ENCODE data around the gene GET4. TPM values are rescaled to one million over a fixed set of nuclear protein-coding genes. Genes with fewer than 3 reads are reported as not detected.

GET4 gene
- total and polyA plus RNA-seq, 2 donors from 2014 or later, result 44.8 to 80.8 TPM

DNA sequence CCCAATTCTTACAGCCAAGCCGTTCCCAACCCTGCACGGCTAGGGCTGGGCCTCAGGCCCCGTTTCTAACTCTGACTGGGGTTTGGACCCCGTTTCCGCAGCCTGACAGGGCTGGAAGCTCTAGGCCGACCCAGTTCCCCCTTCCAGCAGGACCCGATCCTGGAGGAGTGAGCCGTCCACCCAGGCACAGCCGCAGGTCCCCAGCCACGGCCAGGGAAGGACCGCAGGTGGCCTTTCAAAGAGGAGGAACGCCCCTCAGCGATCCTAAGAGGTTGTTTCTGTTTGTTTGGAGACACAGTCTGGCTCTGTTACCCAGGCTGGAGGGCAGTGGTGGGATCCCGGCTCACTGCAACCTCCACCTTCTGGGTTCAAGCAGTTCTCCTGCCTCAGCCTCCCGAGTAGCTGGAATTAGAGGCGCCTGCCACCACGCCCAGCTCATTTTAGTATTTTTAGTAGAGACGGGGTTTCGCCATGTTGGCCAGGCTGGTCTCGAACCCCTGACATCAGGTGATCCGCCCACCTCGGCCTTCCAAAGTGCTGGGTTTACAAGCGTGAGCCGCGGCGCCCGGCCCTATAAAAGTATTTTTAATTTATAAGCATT lies 778 bp upstream of the GET4 start:
- Histone ChIP-seq H3K9me3 (ENCODE audit: control insufficient read depth in 2 of 3, insufficient read depth in 1 of 3, low read length in 3 of 3) (no peaks in the 10 kb centered on the region), H3K9ac (ENCODE audit: low read length in 3 of 3) (no peak overlapping the region), H3K27ac (ENCODE audit: low read depth in 2 of 2, low read length in 2 of 2) (peak overlapping the region; percentile 11 to 82), H3K4me1 (ENCODE audit: control insufficient read depth in 2 of 3, insufficient read depth in 2 of 3, low read depth in 1 of 3, low read length in 3 of 3) (peaks cover 0 to 24% (median 9%) of the 10 kb centered on the region in 3 donors), H3K4me3 (ENCODE audit: low read length in 3 of 3) (peak overlapping the region in 2 of 3 donors; percentile 16 to 30), H3K27me3 (ENCODE audit: control insufficient read depth, insufficient read depth, low read length) (no peaks in the 10 kb centered on the region), H3K36me3 (ENCODE audit: control insufficient read depth in 2 of 3, insufficient read depth in 3 of 3, low read length in 3 of 3) (peaks cover 3 to 14% (median 6%) of the 10 kb centered on the region in 3 donors)
- TF ChIP-seq, protein P1, sequence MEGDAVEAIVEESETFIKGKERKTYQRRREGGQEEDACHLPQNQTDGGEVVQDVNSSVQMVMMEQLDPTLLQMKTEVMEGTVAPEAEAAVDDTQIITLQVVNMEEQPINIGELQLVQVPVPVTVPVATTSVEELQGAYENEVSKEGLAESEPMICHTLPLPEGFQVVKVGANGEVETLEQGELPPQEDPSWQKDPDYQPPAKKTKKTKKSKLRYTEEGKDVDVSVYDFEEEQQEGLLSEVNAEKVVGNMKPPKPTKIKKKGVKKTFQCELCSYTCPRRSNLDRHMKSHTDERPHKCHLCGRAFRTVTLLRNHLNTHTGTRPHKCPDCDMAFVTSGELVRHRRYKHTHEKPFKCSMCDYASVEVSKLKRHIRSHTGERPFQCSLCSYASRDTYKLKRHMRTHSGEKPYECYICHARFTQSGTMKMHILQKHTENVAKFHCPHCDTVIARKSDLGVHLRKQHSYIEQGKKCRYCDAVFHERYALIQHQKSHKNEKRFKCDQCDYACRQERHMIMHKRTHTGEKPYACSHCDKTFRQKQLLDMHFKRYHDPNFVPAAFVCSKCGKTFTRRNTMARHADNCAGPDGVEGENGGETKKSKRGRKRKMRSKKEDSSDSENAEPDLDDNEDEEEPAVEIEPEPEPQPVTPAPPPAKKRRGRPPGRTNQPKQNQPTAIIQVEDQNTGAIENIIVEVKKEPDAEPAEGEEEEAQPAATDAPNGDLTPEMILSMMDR (IDR thresholded peaks at IDR 0.05; ENCODE audit: borderline replicate concordance, extremely low read depth, insufficient read depth), result no peak
- intact Hi-C loops (cut with DNase I), result loop anchor here (10.0 kb wide), 1 partner anchor 91 kb away; no protein-coding TSS in a partner anchor
- FAIRE-seq (no peak), DNase-seq (peak in 2 of 5 donors; percentile 84 to 88)

DNA sequence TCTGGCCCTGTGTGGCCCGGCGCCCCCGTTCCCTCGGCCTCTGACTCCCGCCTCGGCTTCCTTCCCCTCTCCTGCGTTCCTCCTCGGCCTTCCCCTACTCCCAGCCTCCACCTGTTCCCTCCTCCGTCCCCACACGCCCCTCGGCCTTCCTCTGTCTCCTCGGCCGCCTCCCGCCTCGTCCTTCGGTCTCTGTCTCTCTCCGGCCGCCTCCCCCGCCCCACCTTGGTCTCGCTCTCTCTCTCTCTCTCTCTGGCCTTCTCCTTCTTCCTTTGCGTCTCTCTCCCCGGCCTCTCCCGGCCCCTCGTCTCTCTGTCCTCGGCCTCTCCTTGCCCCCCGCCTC lies 588 bp downstream of the GET4 start:
- peaks cover 3 to 11% (median 6%) of the 10 kb centered on the region in 3 donors for H3K36me3 ChIP-seq (ENCODE audit: control insufficient read depth in 2 of 3, insufficient read depth in 3 of 3, low read length in 3 of 3)
- TF ChIP-seq, protein P1 (IDR thresholded peaks at IDR 0.05; ENCODE audit: borderline replicate concordance, extremely low read depth, insufficient read depth), result no peak
- H3K4me3 ChIP-seq (ENCODE audit: low read length in 3 of 3), result peak overlapping the region; percentile 60 to 74 (median 73)
- intact Hi-C loops (cut with DNase I), result loop anchor here (10.0 kb wide), 1 partner anchor 92 kb away; no protein-coding TSS in a partner anchor
- H3K27me3 ChIP-seq (ENCODE audit: control insufficient read depth, insufficient read depth, low read length), result no peaks in the 10 kb centered on the region
- H3K9ac ChIP-seq (ENCODE audit: low read length in 3 of 3), result peak overlapping the region in 2 of 3 donors; percentile 62 to 87
- peaks cover 0 to 28% (median 11%) of the 10 kb centered on the region in 3 donors for H3K4me1 ChIP-seq (ENCODE audit: control insufficient read depth in 2 of 3, insufficient read depth in 2 of 3, low read depth in 1 of 3, low read length in 3 of 3)
- H3K9me3 ChIP-seq (ENCODE audit: control insufficient read depth in 2 of 3, insufficient read depth in 1 of 3, low read length in 3 of 3), result no peaks in the 10 kb centered on the region
- FAIRE-seq (no peak), DNase-seq (peak in 1 of 5 donors; percentile 90)
- H3K27ac ChIP-seq (ENCODE audit: low read depth in 2 of 2, low read length in 2 of 2), result peak overlapping the region; percentile 29 to 79

DNA sequence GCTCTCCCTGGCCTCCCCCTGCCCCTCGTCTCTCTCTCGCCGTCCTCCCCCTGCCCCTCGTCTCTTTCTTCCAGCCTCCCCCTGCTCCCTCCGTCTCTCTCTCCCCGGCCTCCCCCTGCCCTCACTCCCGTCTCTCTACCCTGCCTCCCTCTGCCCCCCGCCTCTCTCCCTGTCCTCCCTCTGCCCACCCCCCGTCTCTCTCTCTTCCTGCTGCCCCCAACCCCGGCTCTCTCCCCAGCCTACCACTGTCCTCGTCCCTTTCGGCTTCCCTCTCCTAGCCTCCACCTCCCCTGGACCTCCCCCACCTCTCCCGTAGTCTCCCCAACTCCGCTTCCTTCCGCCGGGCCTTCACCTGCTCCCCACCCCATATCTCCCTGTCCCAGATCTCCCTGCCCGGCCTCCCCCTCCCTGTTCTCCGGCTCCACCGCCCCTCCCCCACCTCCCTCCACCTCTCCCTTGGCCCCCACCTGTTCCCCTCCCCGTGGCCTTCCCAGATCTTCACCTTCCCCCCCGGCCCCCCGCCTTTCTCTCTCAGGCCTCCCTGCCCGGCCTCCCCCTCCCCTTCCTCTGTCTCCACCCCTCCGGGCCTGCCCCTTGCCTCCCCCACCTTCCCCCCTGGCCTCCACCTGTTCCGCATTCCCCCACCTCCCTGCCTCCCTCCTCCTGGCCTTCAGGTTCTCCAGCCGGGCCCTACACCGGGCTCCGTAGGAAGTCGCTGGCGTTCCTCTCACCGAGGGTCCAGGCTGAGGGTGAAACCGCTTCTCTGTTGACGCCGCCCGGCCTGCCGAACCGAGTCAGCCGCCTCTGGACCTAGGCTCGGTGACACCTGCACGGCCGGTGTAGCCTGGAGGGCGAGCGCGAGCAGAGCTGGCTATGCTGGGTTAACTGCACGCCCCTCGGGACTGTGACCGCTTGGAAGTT lies 1.2 kb downstream of the GET4 start:
- H3K36me3 ChIP-seq (ENCODE audit: control insufficient read depth in 2 of 3, insufficient read depth in 3 of 3, low read length in 3 of 3), result peaks cover under 1 to 5% (median 3%) of the 10 kb centered on the region in 3 donors
- H3K4me3 ChIP-seq (ENCODE audit: low read length in 3 of 3), result peak overlapping the region; percentile 70 to 74 (median 73)
- TF ChIP-seq, protein P1 (IDR thresholded peaks at IDR 0.05; ENCODE audit: borderline replicate concordance, extremely low read depth, insufficient read depth), result no peak
- DNase-seq (peak; percentile 26 to 88 (median 56)), FAIRE-seq (no peak)
- no peaks in the 10 kb centered on the region for H3K27me3 ChIP-seq (ENCODE audit: control insufficient read depth, insufficient read depth, low read length)
- no peaks in the 10 kb centered on the region for H3K9me3 ChIP-seq (ENCODE audit: control insufficient read depth in 2 of 3, insufficient read depth in 1 of 3, low read length in 3 of 3)
- peak overlapping the region; percentile 29 to 79 for H3K27ac ChIP-seq (ENCODE audit: low read depth in 2 of 2, low read length in 2 of 2)
- H3K9ac ChIP-seq (ENCODE audit: low read length in 3 of 3), result peak overlapping the region; percentile 22 to 87 (median 62)
- intact Hi-C loops (cut with DNase I), result loop anchor here (10.0 kb wide), 1 partner anchor 93 kb away; no protein-coding TSS in a partner anchor
- H3K4me1 ChIP-seq (ENCODE audit: control insufficient read depth in 2 of 3, insufficient read depth in 2 of 3, low read depth in 1 of 3, low read length in 3 of 3), result peaks cover 0 to 31% (median 16%) of the 10 kb centered on the region in 3 donors

All from kidney (tissue), 14 donors.